ENCODE measurements around the gene INAFM2.
A peak's percentile ranks its signal among the peaks of the same experiment; 100 is the strongest.

INAFM2 gene

GRCh38 chr15:40363611-40364010 is 40.1 kb downstream of the INAFM2 start:
- DNase-seq (ENCODE audit: low read depth in 2 of 2): no peak

GRCh38 chr15:40364251-40364650 is 40.8 kb downstream of the INAFM2 start:
- no peak for DNase-seq (ENCODE audit: low read depth in 2 of 2)

DNA sequence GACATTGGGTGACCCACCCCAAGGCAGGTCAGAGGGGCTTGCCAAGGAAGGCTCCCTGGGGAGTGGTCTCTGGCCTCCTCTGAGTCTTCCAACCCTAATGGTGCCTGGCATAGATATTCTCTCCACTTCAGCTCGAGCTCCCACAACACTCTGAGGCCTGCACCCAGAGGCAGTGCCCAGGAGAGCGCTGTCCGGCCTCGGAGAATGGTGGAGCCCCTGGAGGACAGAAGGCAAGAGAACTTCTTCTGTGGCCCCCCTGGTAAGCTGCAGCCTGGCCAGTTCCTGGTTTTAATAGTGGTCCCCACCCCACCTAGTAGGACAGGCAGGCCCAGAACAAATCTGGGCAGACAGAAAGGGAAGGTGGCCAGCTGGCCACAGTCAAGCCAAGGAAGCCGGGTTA is 41.5 kb downstream of the INAFM2 start:
- no peak for DNase-seq (ENCODE audit: low read depth in 2 of 2)

DNA sequence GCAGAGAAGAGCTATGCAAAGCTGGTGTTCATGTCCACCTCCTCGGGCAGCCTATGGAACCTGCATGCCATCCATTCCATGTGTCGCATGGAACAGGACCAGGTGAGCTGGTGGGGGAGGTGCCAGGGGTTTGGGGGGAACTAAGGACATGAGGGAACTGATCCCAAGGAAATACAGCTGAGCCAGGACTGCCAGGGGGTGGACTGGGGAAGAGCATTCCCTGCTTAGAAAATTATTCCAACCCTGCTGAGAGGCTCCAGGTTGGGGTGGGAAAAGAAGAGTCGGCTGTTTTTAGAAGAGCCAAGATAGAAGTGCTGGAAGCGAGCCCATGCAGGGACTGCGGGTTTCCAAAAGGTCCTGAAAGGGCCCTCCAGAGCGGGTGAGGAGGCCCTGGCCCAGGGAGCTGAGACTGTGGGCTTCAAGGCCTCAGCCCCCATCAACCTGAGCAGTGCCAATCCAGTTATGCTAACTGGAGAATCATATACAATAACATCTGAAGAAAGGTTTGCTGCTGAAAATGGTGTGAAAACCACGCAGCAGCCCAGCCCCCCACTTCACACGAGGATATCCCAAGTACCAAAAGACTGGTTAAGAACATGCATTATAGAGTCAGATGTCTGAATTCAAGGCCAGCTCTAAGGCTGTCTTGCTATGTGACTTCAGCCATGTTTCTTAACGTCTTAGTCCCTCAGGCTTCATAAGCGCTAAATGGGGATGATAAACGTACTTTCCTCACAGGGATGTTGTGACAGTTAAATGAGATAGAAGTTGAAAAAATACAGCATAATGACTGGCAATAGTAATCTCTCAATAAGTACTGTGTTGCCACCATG is 42.3 kb downstream of the INAFM2 start:
- no peak for DNase-seq (ENCODE audit: low read depth in 2 of 2)

DNA sequence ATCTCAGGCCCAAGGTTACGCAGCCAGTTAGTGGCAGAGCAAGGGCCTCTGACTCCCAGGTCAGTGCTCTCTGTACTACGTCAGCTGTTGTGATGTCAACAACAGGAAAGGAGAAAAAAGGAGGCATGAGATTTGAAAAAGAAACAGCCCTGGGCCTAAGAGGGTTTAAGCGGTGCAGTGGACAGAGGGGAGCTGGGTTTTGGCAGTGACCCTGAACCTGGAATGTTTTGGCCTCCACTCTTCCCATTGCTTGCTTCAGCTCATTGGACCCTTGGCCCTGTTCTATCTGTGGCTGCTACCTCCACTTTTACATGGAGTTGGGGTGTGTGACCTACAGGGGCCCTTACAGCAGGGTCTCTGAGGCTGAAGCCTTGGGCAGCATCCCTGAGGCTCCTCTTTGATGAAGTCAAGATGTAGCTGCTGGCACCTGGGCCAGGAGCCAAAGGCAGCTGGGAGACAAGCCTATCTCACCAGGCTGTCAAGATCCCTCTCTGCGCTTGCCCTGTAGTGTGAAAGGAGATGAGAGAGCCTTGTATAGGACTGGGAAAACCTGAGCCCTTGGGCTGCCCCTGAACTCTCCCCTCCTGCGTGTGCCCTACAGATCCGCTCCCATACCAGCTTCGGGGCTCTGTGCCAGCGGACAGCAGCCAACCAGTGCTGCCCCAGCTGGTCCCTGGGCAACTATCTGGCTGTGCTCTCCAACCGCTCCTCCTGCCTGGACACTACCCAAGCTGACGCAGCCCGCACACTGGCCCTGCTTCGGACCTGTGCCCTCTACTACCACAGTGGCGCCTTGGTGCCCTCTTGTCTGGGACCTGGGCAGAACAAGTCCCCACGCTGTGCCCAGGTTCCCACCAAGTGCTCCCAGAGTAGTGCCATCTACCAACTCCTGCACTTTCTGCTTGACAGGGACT is 43.2 kb downstream of the INAFM2 start:
- DNase-seq (ENCODE audit: low read depth in 2 of 2): no peak

DNA sequence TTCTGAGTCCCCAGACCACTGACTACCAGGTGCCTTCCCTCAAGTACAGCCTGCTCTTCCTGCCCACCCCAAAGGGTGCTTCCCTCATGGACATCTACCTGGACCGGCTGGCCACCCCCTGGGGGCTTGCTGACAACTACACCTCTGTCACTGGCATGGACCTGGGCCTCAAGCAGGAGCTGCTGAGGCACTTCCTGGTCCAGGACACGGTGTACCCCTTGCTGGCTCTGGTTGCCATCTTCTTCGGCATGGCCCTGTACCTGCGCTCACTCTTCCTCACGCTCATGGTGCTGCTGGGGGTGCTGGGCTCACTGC is 43.8 kb downstream of the INAFM2 start:
- no peak for DNase-seq (ENCODE audit: low read depth in 2 of 2)

GRCh38 chr15:40367686-40368611 is 44.5 kb downstream of the INAFM2 start:
- peak; percentile 75 to 84 for DNase-seq (ENCODE audit: low read depth in 2 of 2)

DNA sequence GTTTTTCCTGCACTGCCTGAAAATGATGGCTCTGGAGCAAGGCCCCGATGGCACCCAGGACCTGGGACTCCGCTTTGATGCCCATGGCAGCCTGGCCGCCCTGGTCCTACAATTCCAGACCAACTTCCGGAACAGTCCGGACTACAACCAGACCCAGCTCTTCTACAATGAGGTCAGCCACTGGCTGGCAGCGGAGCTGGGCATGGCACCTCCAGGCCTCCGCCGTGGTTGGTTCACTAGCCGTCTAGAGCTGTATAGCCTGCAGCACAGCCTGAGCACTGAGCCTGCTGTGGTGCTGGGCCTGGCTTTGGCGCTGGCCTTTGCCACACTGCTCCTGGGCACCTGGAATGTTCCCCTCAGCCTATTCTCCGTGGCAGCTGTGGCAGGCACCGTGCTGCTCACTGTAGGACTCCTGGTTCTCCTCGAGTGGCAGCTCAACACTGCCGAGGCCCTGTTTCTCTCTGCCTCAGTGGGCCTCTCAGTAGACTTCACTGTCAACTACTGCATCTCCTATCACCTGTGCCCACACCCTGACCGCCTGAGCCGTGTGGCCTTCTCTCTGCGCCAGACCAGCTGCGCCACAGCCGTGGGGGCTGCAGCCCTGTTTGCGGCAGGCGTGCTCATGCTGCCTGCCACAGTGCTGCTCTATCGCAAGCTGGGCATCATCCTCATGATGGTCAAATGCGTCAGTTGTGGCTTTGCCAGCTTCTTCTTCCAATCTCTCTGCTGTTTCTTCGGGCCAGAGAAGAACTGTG is 45.4 kb downstream of the INAFM2 start:
- no peak for DNase-seq (ENCODE audit: low read depth in 2 of 2)

DNA sequence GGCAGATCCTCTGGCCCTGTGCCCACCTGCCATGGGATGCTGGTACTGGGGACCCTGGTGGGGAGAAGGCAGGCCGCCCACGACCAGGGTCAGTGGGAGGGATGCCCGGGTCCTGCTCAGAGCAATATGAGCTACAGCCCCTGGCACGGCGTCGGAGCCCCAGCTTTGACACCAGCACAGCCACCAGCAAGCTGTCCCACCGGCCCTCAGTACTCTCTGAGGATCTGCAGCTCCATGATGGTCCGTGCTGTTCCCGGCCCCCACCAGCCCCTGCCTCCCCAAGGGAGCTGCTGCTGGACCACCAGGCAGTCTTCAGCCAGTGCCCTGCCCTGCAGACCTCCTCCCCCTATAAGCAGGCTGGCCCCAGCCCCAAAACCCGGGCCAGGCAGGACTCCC is 46.0 kb downstream of the INAFM2 start:
- DNase-seq (ENCODE audit: low read depth in 2 of 2): no peak

- DNase-seq (ENCODE audit: low read depth in 2 of 2): no peak
Observed at GRCh38 chr15:40369971-40370370, 46.5 kb downstream of the INAFM2 start.

GRCh38 chr15:40372981-40373380 is 49.5 kb downstream of the INAFM2 start:
- no peak for DNase-seq (ENCODE audit: low read depth in 2 of 2)
